B cell (primary cell): ENCODE results near the gene FOXL2NB. TPM values are rescaled to one million over a fixed set of nuclear protein-coding genes. Genes with fewer than 3 reads are reported as not detected.

Experiments
- ATAC-seq: fragments of 200-7000 bp; cut with Tn5 transposase; one replicate; pipeline ENCODE4 v1.10.0; 2021; ENCODE audit warnings: low read depth, mild to moderate bottlenecking, moderate number of reproducible peaks, moderate library complexity
- CTCF ChIA-PET: fragments of 350-600 bp; sonication (Branson Sonifier 250); formaldehyde crosslinking; loops from one replicate; lab custom pipeline; 2021; ENCODE audit warnings: antibody characterized with exemption, inconsistent platforms; lab: Charles Lee
- POLR2A ChIA-PET: fragments of 350-600 bp; sonication (Branson Sonifier 250); formaldehyde crosslinking; loops from one replicate; lab custom pipeline; 2021; ENCODE audit warnings: antibody characterized with exemption; lab: Charles Lee
- DNase-seq: peaks from one replicate; pipeline ENCODE4 v3.0.0; 2013
- H2AFZ ChIP-seq: 2 replicates; pipeline ENCODE4 v1.6.1; 2012; ENCODE audit warnings: mild to moderate bottlenecking, low read depth, low read length; ENCODE audit not compliant: insufficient read depth, poor library complexity, severe bottlenecking
- H3K27ac ChIP-seq, 2 donors: 1 replicate in 1 of 2; 2 replicates in 1 of 2; pipeline ENCODE4 v1.5.1; 2012 to 2013; ENCODE audit warnings: low read length in 2 of 2, mild to moderate bottlenecking in 2 of 2, moderate library complexity in 1 of 2
- H3K27me3 ChIP-seq, 4 experiments: fragments of 200-600 bp in 1 of 4; sonication (generic) in 1 of 4; replicated peaks in 1 of 4; 1 replicate in 2 of 4; 2 replicates in 2 of 4; pipeline versions ENCODE4 v1.6.1 to v1.7.0; 2013 to 2016; ENCODE audit warnings: low read length in 3 of 4, mild to moderate bottlenecking in 2 of 4, mixed read lengths in 1 of 4, moderate library complexity in 1 of 4; ENCODE audit not compliant: insufficient read depth in 4 of 4, control insufficient read depth in 3 of 4; ENCODE audit errors: control extremely low read depth in 1 of 4
- H3K36me3 ChIP-seq, 2 experiments: replicated peaks in 1 of 2; 1 replicate in 1 of 2; 2 replicates in 1 of 2; pipeline versions ENCODE4 v1.6.1 to v1.7.1; 2013; ENCODE audit warnings: low read length in 1 of 2; ENCODE audit not compliant: insufficient read depth in 2 of 2, control insufficient read depth in 1 of 2; ENCODE audit errors: control extremely low read depth in 1 of 2, extremely low read depth in 1 of 2
- H3K4me1 ChIP-seq, 2 donors: fragments of 200-600 bp in 1 of 2; sonication (generic) in 1 of 2; 1 replicate in 1 of 2; 2 replicates in 1 of 2; pipeline versions ENCODE4 v1.5.1 to v1.6.1; 2013 to 2017; ENCODE audit warnings: low read length in 2 of 2; ENCODE audit not compliant: control insufficient read depth in 2 of 2, insufficient read depth in 2 of 2
- H3K4me2 ChIP-seq: replicated peaks from 2 replicates; pipeline ENCODE3; 2012; ENCODE audit warnings: mild to moderate bottlenecking, low read depth, low read length; ENCODE audit not compliant: poor library complexity, severe bottlenecking
- H3K4me3 ChIP-seq, 5 experiments: fragments of 200-600 bp in 1 of 5; sonication (generic) in 1 of 5; 1 replicate in 3 of 5; 2 replicates in 2 of 5; pipeline versions ENCODE4 v1.5.1 to v1.7.0; 2011 to 2016; ENCODE audit warnings: low read length in 4 of 5, mild to moderate bottlenecking in 4 of 5, low read depth in 2 of 5, control low read depth in 1 of 5, moderate library complexity in 1 of 5; ENCODE audit not compliant: insufficient read depth in 1 of 5; ENCODE audit errors: control extremely low read depth in 1 of 5, extremely low read depth in 1 of 5
- H3K79me2 ChIP-seq: fragments of 200-600 bp; sonication (generic); one replicate; pipeline ENCODE4 v1.6.0; 2016; ENCODE audit warnings: low read length; ENCODE audit not compliant: control insufficient read depth, insufficient read depth
- H3K9ac ChIP-seq: fragments of 200-600 bp; sonication (generic); 2 replicates; pipeline ENCODE4 v1.6.1; 2017; ENCODE audit warnings: mild to moderate bottlenecking, low read length, moderate library complexity
- H3K9me3 ChIP-seq, 3 donors: one replicate each; pipeline versions ENCODE4 v1.6.1 to v1.7.1; 2013; ENCODE audit warnings: low read length in 2 of 3; ENCODE audit not compliant: control insufficient read depth in 2 of 3, insufficient read depth in 1 of 3; ENCODE audit errors: control extremely low read depth in 1 of 3
- H4K20me1 ChIP-seq: 2 replicates; pipeline ENCODE4 v1.6.0; 2012; ENCODE audit warnings: mild to moderate bottlenecking, low read length; ENCODE audit not compliant: insufficient read depth, control insufficient read depth, poor library complexity, severe bottlenecking
- H3K27ac Mint-ChIP-seq: one replicate; pipeline ENCODE4 v1.8.0; 2021; ENCODE audit warnings: mixed read lengths
- H3K27me3 Mint-ChIP-seq: one replicate; pipeline ENCODE4 v1.8.0; 2021; ENCODE audit warnings: mixed read lengths
- H3K4me1 Mint-ChIP-seq: one replicate; pipeline ENCODE4 v1.8.0; 2021; ENCODE audit warnings: mixed read lengths
- H3K4me3 Mint-ChIP-seq: one replicate; pipeline ENCODE4 v1.8.0; 2021; ENCODE audit warnings: mixed read lengths
- H3K9me3 Mint-ChIP-seq: one replicate; pipeline ENCODE4 v1.8.0; 2022; ENCODE audit warnings: mixed read lengths; ENCODE audit not compliant: insufficient read depth
- EZH2 ChIP-seq: IDR thresholded peaks from 2 replicates; pipeline ENCODE4 v1.6.1; 2012; ENCODE audit warnings: borderline replicate concordance, low read depth, mild to moderate bottlenecking, moderate library complexity, low read length; ENCODE audit not compliant: insufficient read depth, poor library complexity, severe bottlenecking
- WGBS: methylation state at CpG from one replicate; pipeline ENCODE4 v1.1.5; 2013; ENCODE audit warnings: missing lambda C conversion rate; ENCODE audit not compliant: insufficient coverage; 5-methylcytosine and 5-hydroxymethylcytosine counted together
- intact Hi-C: fragments of 100-400 bp; cut with micrococcal nuclease; formaldehyde crosslinking; loops from one replicate; pipeline ENCODE4 v1.10.0; 2022
- polyA plus RNA-seq: library from polyadenylated mRNA; depleted of rRNA; stranded (reverse); fragments of >200 nt; gene quantifications from 2 replicates; pipeline ENCODE4 v1.2.3, GENCODE V29; 2012
- total RNA-seq, 2 donors: library from RNA; stranded (reverse); fragments of 120-200 nt in 1 of 2; gene quantifications; 1 replicate in 1 of 2; 2 replicates in 1 of 2; pipeline versions ENCODE4 v1.2.3 to v1.2.4, GENCODE V29; 2013 to 2022
- TF ChIP-seq, protein P1 (sequence below): fragments of 200-600 bp; IDR thresholded peaks from one replicate; pipeline ENCODE4 v1.8.0; 2022; ENCODE audit warnings: antibody characterized with exemption, mild to moderate bottlenecking

Gene FOXL2NB
- total and polyA plus RNA-seq, 2 donors (not counting 1 experiment from before 2014, with no cell fraction given) = not detected

DNA sequence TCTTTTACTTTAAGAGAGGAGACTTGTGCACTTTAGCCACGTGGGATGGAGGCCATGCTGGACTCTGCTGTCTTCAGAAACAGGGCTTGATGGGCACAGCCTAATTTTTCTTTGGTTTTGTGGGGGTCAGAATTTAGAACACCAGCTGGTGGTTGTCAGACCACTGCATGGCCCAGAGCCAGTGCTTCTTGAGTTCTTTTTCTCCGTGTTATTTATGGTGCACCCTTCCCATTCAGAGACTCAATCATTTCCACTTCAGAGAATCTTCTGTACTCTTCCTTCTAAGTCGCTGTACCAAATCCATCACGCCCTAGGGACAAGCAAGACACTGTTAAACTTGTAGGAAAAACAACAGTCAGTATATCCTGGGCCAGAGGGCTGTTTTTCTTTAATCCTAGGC, 38.9 kb downstream of the FOXL2NB start:
- no peak overlapping the region for H3K27ac Mint-ChIP-seq
- ChIA-PET POLR2A (no interaction called here), CTCF (no interaction called here)
- TF ChIP-seq, protein P1, sequence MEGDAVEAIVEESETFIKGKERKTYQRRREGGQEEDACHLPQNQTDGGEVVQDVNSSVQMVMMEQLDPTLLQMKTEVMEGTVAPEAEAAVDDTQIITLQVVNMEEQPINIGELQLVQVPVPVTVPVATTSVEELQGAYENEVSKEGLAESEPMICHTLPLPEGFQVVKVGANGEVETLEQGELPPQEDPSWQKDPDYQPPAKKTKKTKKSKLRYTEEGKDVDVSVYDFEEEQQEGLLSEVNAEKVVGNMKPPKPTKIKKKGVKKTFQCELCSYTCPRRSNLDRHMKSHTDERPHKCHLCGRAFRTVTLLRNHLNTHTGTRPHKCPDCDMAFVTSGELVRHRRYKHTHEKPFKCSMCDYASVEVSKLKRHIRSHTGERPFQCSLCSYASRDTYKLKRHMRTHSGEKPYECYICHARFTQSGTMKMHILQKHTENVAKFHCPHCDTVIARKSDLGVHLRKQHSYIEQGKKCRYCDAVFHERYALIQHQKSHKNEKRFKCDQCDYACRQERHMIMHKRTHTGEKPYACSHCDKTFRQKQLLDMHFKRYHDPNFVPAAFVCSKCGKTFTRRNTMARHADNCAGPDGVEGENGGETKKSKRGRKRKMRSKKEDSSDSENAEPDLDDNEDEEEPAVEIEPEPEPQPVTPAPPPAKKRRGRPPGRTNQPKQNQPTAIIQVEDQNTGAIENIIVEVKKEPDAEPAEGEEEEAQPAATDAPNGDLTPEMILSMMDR = no peak
- no peak for TF ChIP-seq EZH2
- H4K20me1 ChIP-seq = no peaks in the 10 kb centered on the region
- no peak overlapping the region for H3K27ac ChIP-seq
- H3K79me2 ChIP-seq = no peaks in the 10 kb centered on the region
- no peaks in the 10 kb centered on the region for H3K4me1 Mint-ChIP-seq
- no peaks in the 10 kb centered on the region for H3K9me3 ChIP-seq
- peaks cover 20% of the 10 kb centered on the region for H3K27me3 Mint-ChIP-seq
- H3K4me2 ChIP-seq = no peak overlapping the region
- no peaks in the 10 kb centered on the region for H3K27me3 ChIP-seq
- H3K4me1 ChIP-seq = no peaks in the 10 kb centered on the region
- ATAC-seq (no peak), DNase-seq (no peak)
- no peaks in the 10 kb centered on the region for H3K9me3 Mint-ChIP-seq
- WGBS = 43% methylated on average over 1 of the region's 4 CpGs
- H3K9ac ChIP-seq = no peak overlapping the region
- intact Hi-C loops = no loop called here
- no peak overlapping the region for H3K4me3 Mint-ChIP-seq
- no peak overlapping the region for H2AFZ ChIP-seq
- H3K4me3 ChIP-seq = no peak overlapping the region
- no peaks in the 10 kb centered on the region for H3K36me3 ChIP-seq

- Histone ChIP-seq H3K4me1 (no peaks in the 10 kb centered on the region), H3K79me2 (no peaks in the 10 kb centered on the region), H3K4me3 (no peak overlapping the region), H3K4me2 (no peak overlapping the region), H3K27ac (no peak overlapping the region), H3K36me3 (no peaks in the 10 kb centered on the region), H3K27me3 (no peaks in the 10 kb centered on the region), H4K20me1 (no peaks in the 10 kb centered on the region), H3K9me3 (no peaks in the 10 kb centered on the region), H2AFZ (no peak overlapping the region), H3K9ac (no peak overlapping the region)
- ChIA-PET POLR2A (no interaction called here), CTCF (no interaction called here)
- Mint-ChIP-seq H3K27ac (no peak overlapping the region), H3K4me3 (no peak overlapping the region), H3K4me1 (no peaks in the 10 kb centered on the region), H3K27me3 (peaks cover 17% of the 10 kb centered on the region), H3K9me3 (no peaks in the 10 kb centered on the region)
- TF ChIP-seq, protein P1 = no peak
- no peak for TF ChIP-seq EZH2
- no peak for ATAC-seq
- intact Hi-C loops = no loop called here
- DNase-seq = no peak
- WGBS = 100% methylated on average over 1 of the region's 2 CpGs
Observed at GRCh38 chr3:138987181-138987580, 40.2 kb downstream of the FOXL2NB start.
